Fibroblast of lung (primary cell): ENCODE data around the gene BTG1. TPM values are rescaled to one million over a fixed set of nuclear protein-coding genes. Genes with fewer than 3 reads are reported as not detected.
"Not testable (repeated sequence)": the region's sequence is repeated elsewhere in the genome, so short reads cannot be mapped to it uniquely, and the experiment has no call there.

Source experiments
- DNase-seq, 2 donors: peaks; one replicate each; pipeline versions ENCODE4 v3.0.0 to v3.0.0-alpha.2; 2010; ENCODE audit warnings: low read depth in 2 of 2
- H2AFZ ChIP-seq: 2 replicates; pipeline ENCODE4 v1.5.1; 2012; ENCODE audit warnings: low read length, control low read depth, inconsistent platforms
- H3K27ac ChIP-seq: 2 replicates; pipeline ENCODE4 v1.5.1; 2011; ENCODE audit warnings: low read length, control low read depth; ENCODE audit not compliant: insufficient read depth
- H3K27me3 ChIP-seq: 2 replicates; pipeline ENCODE4 v1.5.1; 2011; ENCODE audit warnings: mild to moderate bottlenecking, low read length; ENCODE audit not compliant: control insufficient read depth, insufficient read depth
- H3K36me3 ChIP-seq: 2 replicates; pipeline ENCODE4 v1.5.1; 2011; ENCODE audit warnings: low read length; ENCODE audit not compliant: control insufficient read depth, insufficient read depth
- H3K4me1 ChIP-seq: 2 replicates; pipeline ENCODE4 v1.5.1; 2011; ENCODE audit warnings: low read length; ENCODE audit not compliant: control insufficient read depth, insufficient read depth; ENCODE audit errors: extremely low read depth
- H3K4me2 ChIP-seq: 2 replicates; pipeline ENCODE4 v1.5.1; 2011; ENCODE audit warnings: low read length, control low read depth; ENCODE audit not compliant: insufficient read depth; ENCODE audit errors: extremely low read depth
- H3K4me3 ChIP-seq, 4 experiments: fragments of 200-600 bp in 1 of 4; sonication (generic) in 1 of 4; replicated peaks in 1 of 4; 2 replicates each; pipeline ENCODE4 v1.5.1; 2011 to 2016; ENCODE audit warnings: low read length in 4 of 4, low read depth in 3 of 4, mild to moderate bottlenecking in 3 of 4, control low read depth in 2 of 4, inconsistent platforms in 1 of 4, mixed read lengths in 1 of 4; ENCODE audit not compliant: insufficient read depth in 1 of 4; ENCODE audit errors: control extremely low read depth in 1 of 4
- H3K79me2 ChIP-seq: 2 replicates; pipeline ENCODE4 v1.5.1; 2012; ENCODE audit warnings: mild to moderate bottlenecking, low read length, inconsistent platforms; ENCODE audit not compliant: control insufficient read depth, insufficient read depth
- H3K9ac ChIP-seq: 2 replicates; pipeline ENCODE4 v1.5.1; 2011; ENCODE audit warnings: mild to moderate bottlenecking, low read length, control low read depth; ENCODE audit not compliant: insufficient read depth
- H3K9me3 ChIP-seq: 2 replicates; pipeline ENCODE4 v1.5.1; 2012; ENCODE audit warnings: low read depth, low read length; ENCODE audit not compliant: control insufficient read depth, insufficient read depth
- H4K20me1 ChIP-seq: 2 replicates; pipeline ENCODE4 v1.5.1; 2011; ENCODE audit warnings: low read length; ENCODE audit not compliant: control insufficient read depth, insufficient read depth; ENCODE audit errors: extremely low read depth
- EZH2 ChIP-seq: IDR thresholded peaks from 2 replicates; pipeline ENCODE4 v1.5.1; 2012; ENCODE audit warnings: low read length, control low read depth, mild to moderate bottlenecking; ENCODE audit errors: missing control alignments
- polyA plus RNA-seq, 2 donors: library from polyadenylated mRNA; depleted of rRNA in 1 of 2; stranded (reverse) in 1 of 2; unstranded in 1 of 2; fragments of >200 nt; gene quantifications; 2 replicates each; pipeline ENCODE4 v1.2.1, GENCODE V29; 2011 to 2012; ENCODE audit warnings: missing spikeins in 1 of 2
- total RNA-seq: library from RNA; depleted of rRNA; stranded (reverse); fragments of >200 nt; gene quantifications from 2 replicates; pipeline ENCODE4 v1.2.1, GENCODE V29; 2014
- TF ChIP-seq, protein P1 (sequence below), 2 donors: IDR thresholded peaks in 1 of 2; conservative IDR thresholded peaks in 1 of 2; 1 replicate in 1 of 2; 2 replicates in 1 of 2; pipeline ENCODE4 v1.5.1; 2011 to 2012; ENCODE audit warnings: low read length in 2 of 2, control low read depth in 1 of 2, inconsistent platforms in 1 of 2, low read depth in 1 of 2, mild to moderate bottlenecking in 1 of 2

The BTG1 gene
- total and polyA plus RNA-seq, 2 donors (not counting 1 experiment from before 2014, with no cell fraction given) = 18.2 to 23.1 TPM

GRCh38 chr12:92094751-92095161 is 50.9 kb downstream of the BTG1 start:
- H3K4me2 ChIP-seq = no peak overlapping the region
- no peaks in the 10 kb centered on the region for H3K4me1 ChIP-seq
- DNase-seq = peak; percentile 32 to 48

DNA sequence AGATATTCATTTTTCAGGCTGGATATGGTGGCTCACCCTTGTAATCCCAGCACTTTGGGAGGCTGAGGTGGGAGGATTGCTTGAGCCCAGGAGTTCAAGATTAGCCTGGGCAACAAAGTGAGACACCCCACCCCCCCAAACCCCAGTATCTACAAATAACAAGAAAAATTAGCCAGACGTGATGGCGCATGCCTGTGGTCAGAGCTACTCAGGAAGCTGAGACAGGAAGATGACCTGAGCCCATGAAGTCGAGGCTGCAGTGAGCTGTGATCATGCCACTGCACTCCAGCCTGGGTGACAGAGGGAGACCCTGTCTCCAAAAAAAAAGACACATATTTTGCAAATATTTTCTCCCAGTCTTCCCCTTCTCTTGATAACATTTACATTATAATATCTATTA is 51.3 kb downstream of the BTG1 start:
- not testable (repeated sequence) for H3K9me3 ChIP-seq, H3K4me3 ChIP-seq, H4K20me1 ChIP-seq, H3K4me1 ChIP-seq, H2AFZ ChIP-seq, H3K79me2 ChIP-seq, H3K27ac ChIP-seq, H3K36me3 ChIP-seq, H3K27me3 ChIP-seq, H3K9ac ChIP-seq, H3K4me2 ChIP-seq
- DNase-seq = peak in 1 of 2 donors; percentile 75

More at GRCh38 chr12:92094751-92095161, 50.9 kb downstream of the BTG1 start:
- Histone ChIP-seq H3K27ac (no peak overlapping the region), H3K27me3 (no peaks in the 10 kb centered on the region), H3K9ac (no peak overlapping the region), H3K79me2 (no peaks in the 10 kb centered on the region), H3K9me3 (no peaks in the 10 kb centered on the region), H3K36me3 (no peaks in the 10 kb centered on the region), H4K20me1 (no peaks in the 10 kb centered on the region), H3K4me3 (no peak overlapping the region), H2AFZ (no peak overlapping the region)
- TF ChIP-seq EZH2 = no peak
- TF ChIP-seq, protein P1, sequence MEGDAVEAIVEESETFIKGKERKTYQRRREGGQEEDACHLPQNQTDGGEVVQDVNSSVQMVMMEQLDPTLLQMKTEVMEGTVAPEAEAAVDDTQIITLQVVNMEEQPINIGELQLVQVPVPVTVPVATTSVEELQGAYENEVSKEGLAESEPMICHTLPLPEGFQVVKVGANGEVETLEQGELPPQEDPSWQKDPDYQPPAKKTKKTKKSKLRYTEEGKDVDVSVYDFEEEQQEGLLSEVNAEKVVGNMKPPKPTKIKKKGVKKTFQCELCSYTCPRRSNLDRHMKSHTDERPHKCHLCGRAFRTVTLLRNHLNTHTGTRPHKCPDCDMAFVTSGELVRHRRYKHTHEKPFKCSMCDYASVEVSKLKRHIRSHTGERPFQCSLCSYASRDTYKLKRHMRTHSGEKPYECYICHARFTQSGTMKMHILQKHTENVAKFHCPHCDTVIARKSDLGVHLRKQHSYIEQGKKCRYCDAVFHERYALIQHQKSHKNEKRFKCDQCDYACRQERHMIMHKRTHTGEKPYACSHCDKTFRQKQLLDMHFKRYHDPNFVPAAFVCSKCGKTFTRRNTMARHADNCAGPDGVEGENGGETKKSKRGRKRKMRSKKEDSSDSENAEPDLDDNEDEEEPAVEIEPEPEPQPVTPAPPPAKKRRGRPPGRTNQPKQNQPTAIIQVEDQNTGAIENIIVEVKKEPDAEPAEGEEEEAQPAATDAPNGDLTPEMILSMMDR (conservative IDR thresholded peaks at IDR 0.05 in 1 of 2, IDR thresholded peaks at IDR 0.05 in 1 of 2; ENCODE audit: low read depth in 1 of 2, low read length in 2 of 2) = no peak
